K562 (cell line): ENCODE data around the gene KCNMB2. TPM values are rescaled to one million over a fixed set of nuclear protein-coding genes. Genes with fewer than 3 reads are reported as not detected.

Source experiments
- ATAC-seq: fragments of 200-7000 bp; cut with Tn5 transposase; 3 replicates; pipeline ENCODE4 v1.9.1; 2020; ENCODE audit warnings: moderate library complexity
- BruUV-seq: library from RNA; stranded (reverse); fragments of 400-500 nt; replicated peaks from 2 replicates; lab custom pipeline; 2021; lab: Mats Ljungman, UMichigan
- CTCF ChIA-PET: fragments of 300-600 bp; formaldehyde crosslinking; extraction: SDS; loops from one replicate; lab custom pipeline; 2021; ENCODE audit warnings: low intra/inter-chr PET ratio; lab: Yijun Ruan, JAX
- POLR2A ChIA-PET: fragments of 300-600, 350-650 bp; sonication (Branson Sonifier 250); formaldehyde crosslinking; extraction: SDS; loops from one replicate; lab custom pipeline; 2021; ENCODE audit warnings: antibody characterized with exemption, inconsistent platforms; lab: Yijun Ruan, JAX
- DNase-seq, 4 experiments: peaks; one replicate each; pipeline versions ENCODE4 v3.0.0 to v3.0.0-alpha.2; 2011 to 2018; ENCODE audit warnings: low spot score in 3 of 4, mixed read lengths in 3 of 4; ENCODE audit errors: extremely low read depth in 1 of 4
- FAIRE-seq: peaks from 2 replicates; lab custom pipeline; 2011; peaks lifted over from hg19 to GRCh38; lab: Jason Lieb, UNC
- H2AFZ ChIP-seq: 2 replicates; pipeline ENCODE4 v1.6.0; 2011; ENCODE audit warnings: low read depth, low read length, control low read depth, inconsistent platforms
- H3K27ac ChIP-seq: fragments of 200-600 bp; 3 replicates; pipeline ENCODE4 v1.8.0; 2011; ENCODE audit warnings: low read depth, mild to moderate bottlenecking, control low read depth, inconsistent platforms, low read length, moderate library complexity, mixed read lengths; ENCODE audit errors: extremely low read depth
- H3K27me3 ChIP-seq, 2 experiments: fragments of 300-600 bp in 1 of 2; 2 replicates in 1 of 2; 3 replicates in 1 of 2; pipeline versions ENCODE4 v1.6.0 to v1.8.0; 2011; ENCODE audit warnings: inconsistent platforms in 2 of 2, low read length in 2 of 2, mild to moderate bottlenecking in 1 of 2, mixed read lengths in 1 of 2, moderate library complexity in 1 of 2; ENCODE audit not compliant: control insufficient read depth in 2 of 2, insufficient read depth in 2 of 2
- H3K36me3 ChIP-seq: fragments of 300-600 bp; 3 replicates; pipeline ENCODE4 v1.8.0; 2011; ENCODE audit warnings: mild to moderate bottlenecking, low read length, inconsistent platforms; ENCODE audit not compliant: control insufficient read depth, insufficient read depth
- H3K4me1 ChIP-seq, 2 experiments: fragments of 200-600 bp in 1 of 2; replicated peaks in 1 of 2; 2 replicates in 1 of 2; 3 replicates in 1 of 2; pipeline versions ENCODE4 v1.5.1 to v1.8.0; 2011; ENCODE audit warnings: inconsistent platforms in 2 of 2, low read length in 2 of 2, mild to moderate bottlenecking in 1 of 2, mixed read lengths in 1 of 2, moderate library complexity in 1 of 2; ENCODE audit not compliant: control insufficient read depth in 2 of 2, insufficient read depth in 2 of 2
- H3K4me2 ChIP-seq: 2 replicates; pipeline ENCODE4 v1.6.1; 2011; ENCODE audit warnings: low read length, control low read depth, inconsistent platforms, mixed read lengths; ENCODE audit not compliant: insufficient read depth
- H3K4me3 ChIP-seq: fragments of 200-600 bp; sonication (generic), shearing (Covaris generic); 2 replicates; pipeline ENCODE4 v1.5.1; 2016; ENCODE audit warnings: control low read depth, inconsistent platforms
- H3K79me2 ChIP-seq: fragments of 200-600 bp; 3 replicates; pipeline ENCODE4 v1.8.0; 2011; ENCODE audit warnings: low read length, inconsistent platforms; ENCODE audit not compliant: control insufficient read depth, insufficient read depth
- H3K9ac ChIP-seq, 2 experiments: 2 replicates each; pipeline versions ENCODE4 v1.6.0 to v1.6.1; 2011; ENCODE audit warnings: low read depth in 2 of 2, low read length in 2 of 2, control low read depth in 1 of 2, inconsistent platforms in 1 of 2, mild to moderate bottlenecking in 1 of 2, mixed read lengths in 1 of 2; ENCODE audit not compliant: insufficient read depth in 1 of 2
- H3K9me1 ChIP-seq: one replicate; pipeline ENCODE4 v1.6.0; 2011; ENCODE audit warnings: inconsistent platforms, mild to moderate bottlenecking, low read length, moderate library complexity; ENCODE audit not compliant: control insufficient read depth, insufficient read depth
- H3K9me3 ChIP-seq: replicated peaks from 2 replicates; pipeline ENCODE4 v1.5.1; 2011; ENCODE audit warnings: low read depth, low read length, inconsistent platforms; ENCODE audit not compliant: control insufficient read depth, insufficient read depth
- H4K20me1 ChIP-seq: replicated peaks from 2 replicates; pipeline ENCODE4 v1.6.1; 2011; ENCODE audit warnings: low read length, inconsistent platforms, mixed read lengths; ENCODE audit not compliant: control insufficient read depth, insufficient read depth
- FOSL1 ChIP-seq: fragments of 200-800 bp; sonication (Bioruptor generic); conservative IDR thresholded peaks from 2 replicates; pipeline ENCODE4 v1.6.1; 2016; ENCODE audit warnings: missing genetic modification characterization, missing compliant biosample characterization
- MAZ ChIP-seq, 2 experiments: fragments of 450-650 bp in 1 of 2; sonication (generic) in 1 of 2; formaldehyde crosslinking; IDR thresholded peaks in 1 of 2; conservative IDR thresholded peaks in 1 of 2; 2 replicates each; pipeline versions ENCODE4 v1.4.0 to v1.5.0; 2020; ENCODE audit warnings: mild to moderate bottlenecking in 1 of 2, missing genetic modification reagents in 1 of 2
- MECOM ChIP-seq: fragments of 250-450 bp; sonication (Bioruptor Pico); IDR thresholded peaks from 2 replicates; pipeline ENCODE4 v1.8.0; 2022; ENCODE audit warnings: inconsistent platforms
- MTF1 ChIP-seq: fragments of 250-450 bp; sonication (Bioruptor Pico); IDR thresholded peaks from 2 replicates; pipeline ENCODE4 v1.9.0; 2021; ENCODE audit warnings: moderate library complexity, mild to moderate bottlenecking, inconsistent platforms, borderline replicate concordance
- PCBP1 ChIP-seq: fragments of 200-400 bp; formaldehyde crosslinking; IDR thresholded peaks from 2 replicates; pipeline ENCODE4 v1.6.1; 2018; ENCODE audit warnings: mild to moderate bottlenecking, low read depth, low read length; ENCODE audit not compliant: poor library complexity, severe bottlenecking
- POLR3G ChIP-seq: IDR thresholded peaks from 2 replicates; pipeline ENCODE4 v1.6.1; 2011; ENCODE audit not compliant: insufficient read length, insufficient replicate concordance; ENCODE audit errors: extremely low read depth
- RHOXF2B ChIP-seq: fragments of 250-450 bp; sonication (Bioruptor Pico); conservative IDR thresholded peaks from 2 replicates; pipeline ENCODE4 v1.5.1; 2021
- TCF7L2 ChIP-seq: fragments of 150-350 bp; IDR thresholded peaks from 2 replicates; pipeline ENCODE4 v1.6.1; 2016; ENCODE audit warnings: low read depth, mild to moderate bottlenecking, low read length, moderate library complexity
- ZNF174 ChIP-seq: fragments of 250-450 bp; sonication (Bioruptor Pico); IDR thresholded peaks from 2 replicates; pipeline ENCODE4 v1.4.0; 2020; ENCODE audit warnings: mild to moderate bottlenecking
- ZNF212 ChIP-seq: fragments of 450-650 bp; formaldehyde crosslinking; IDR thresholded peaks from 2 replicates; pipeline ENCODE4 v1.4.0; 2020; ENCODE audit warnings: mild to moderate bottlenecking
- ZNF24 ChIP-seq: fragments of 450-650 bp; IDR thresholded peaks from 2 replicates; pipeline ENCODE4 v1.6.1; 2016
- WGBS: fragments of 100-300 bp; shearing (Covaris generic); methylation state at CpG from one replicate; pipeline ENCODE4 v1.1.6; 2016; ENCODE audit warnings: low coverage, mixed read lengths; ENCODE audit not compliant: insufficient coverage; ENCODE audit errors: missing lambda C conversion rate; 5-methylcytosine and 5-hydroxymethylcytosine counted together
- in situ Hi-C: fragments of 300-500 bp; cut with MboI; formaldehyde crosslinking; loops from 4 replicates; pipeline ENCODE4 v1.15.0; 2018; ENCODE audit warnings: inconsistent platforms, mixed read lengths
- intact Hi-C: fragments of 100-400 bp; cut with micrococcal nuclease; formaldehyde crosslinking; loops from 2 replicates; pipeline ENCODE4 v1.14.2; 2022
- polyA plus RNA-seq, 8 experiments: library from polyadenylated mRNA; depleted of rRNA in 4 of 8; stranded (reverse) in 5 of 8; unstranded in 3 of 8; fragments of >200 nt; fragmentation: Nextera tagmentation in 2 of 8; fragmentation: Illumina TruSeq in 1 of 8; extraction: Ambion mirVana in 2 of 8; extraction: Trizol in 1 of 8; gene quantifications; 2 replicates each; pipeline versions ENCODE4 v1.2.1 to v1.2.3, GENCODE V29; 2011 to 2014; ENCODE audit warnings: inconsistent platforms in 1 of 8, missing spikeins in 1 of 8
- total RNA-seq, 7 experiments: library from RNA; depleted of rRNA in 6 of 7; stranded (reverse); fragments of >200 nt in 6 of 7; fragmentation: Illumina TruSeq in 2 of 7; extraction: Trizol in 2 of 7; gene quantifications; 2 replicates each; pipeline versions ENCODE4 v1.2.1 to v1.2.3, GENCODE V29; 2011 to 2021; ENCODE audit warnings: low replicate concordance in 1 of 7
- TF ChIP-seq, protein P1 (sequence below): fragments of 250-450 bp; sonication (Bioruptor Pico); IDR thresholded peaks from 2 replicates; pipeline ENCODE4 v1.8.0; 2021; ENCODE audit warnings: borderline replicate concordance, mild to moderate bottlenecking, moderate library complexity; ENCODE audit not compliant: poor library complexity, severe bottlenecking

The KCNMB2 gene
- total and polyA plus RNA-seq, 9 of the 15 experiments (the other 6 are each of a cell fraction or from before 2014, with no cell fraction given) = 0.04 to 0.15 TPM; not detected in 7

DNA sequence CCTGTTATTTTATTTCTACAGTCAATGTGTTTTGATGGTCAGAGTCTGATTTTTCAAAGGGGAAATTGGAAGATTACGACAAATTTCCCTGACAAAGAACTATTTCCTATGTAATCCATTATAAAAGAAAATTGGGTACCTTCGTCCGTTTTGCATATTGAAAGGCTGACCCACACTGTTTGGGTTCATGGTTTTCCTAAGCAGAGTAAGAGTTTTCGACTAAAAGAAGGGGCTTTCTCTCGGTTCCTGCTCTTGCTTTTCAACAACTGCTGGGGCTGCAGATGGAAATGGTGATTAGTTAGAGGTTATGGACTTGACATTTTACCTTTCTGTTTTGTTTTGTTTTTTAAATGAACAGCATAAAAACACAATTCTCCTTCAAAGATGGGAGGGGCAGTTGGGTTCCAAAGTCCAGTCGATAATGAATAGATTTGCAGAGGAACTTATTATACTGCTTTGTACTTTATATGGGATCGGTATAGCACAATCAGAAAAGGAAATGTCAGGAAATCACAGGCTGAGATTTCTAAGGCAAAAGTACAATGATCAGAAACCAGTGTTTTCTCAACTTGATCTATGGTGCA lies 978 bp downstream of the KCNMB2 start:
- WGBS = 0% methylated on average over 7 of the region's 7 CpGs
- TF ChIP-seq PCBP1 (no peak), MECOM (no peak), RHOXF2B (CRISPR knock-in tag) (no peak), ZNF24 (no peak), MAZ (CRISPR knock-in tag; conservative IDR thresholded peaks at IDR 0.05 in 1 of 2, IDR thresholded peaks at IDR 0.05 in 1 of 2) (no peak), ZNF174 (no peak), FOSL1 (tag) (no peak), MTF1 (CRISPR knock-in tag) (no peak), TCF7L2 (no peak), POLR3G (no peak), ZNF212 (CRISPR knock-in tag) (no peak)
- TF ChIP-seq, protein P1, sequence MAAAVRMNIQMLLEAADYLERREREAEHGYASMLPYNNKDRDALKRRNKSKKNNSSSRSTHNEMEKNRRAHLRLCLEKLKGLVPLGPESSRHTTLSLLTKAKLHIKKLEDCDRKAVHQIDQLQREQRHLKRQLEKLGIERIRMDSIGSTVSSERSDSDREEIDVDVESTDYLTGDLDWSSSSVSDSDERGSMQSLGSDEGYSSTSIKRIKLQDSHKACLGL (CRISPR knock-in tag) = no peak
- TF ChIP-seq, all 486 proteins: peak for 0
- Histone ChIP-seq H3K9ac (no peak overlapping the region), H3K4me3 (no peak overlapping the region), H4K20me1 (no peaks in the 10 kb centered on the region), H3K79me2 (no peaks in the 10 kb centered on the region), H3K36me3 (no peaks in the 10 kb centered on the region), H3K4me1 (no peaks in the 10 kb centered on the region), H3K27me3 (no peaks in the 10 kb centered on the region), H3K9me1 (no peaks in the 10 kb centered on the region), H3K4me2 (no peak overlapping the region), H3K27ac (no peak overlapping the region), H3K9me3 (no peaks in the 10 kb centered on the region), H2AFZ (no peak overlapping the region)
- in situ Hi-C loops (no loop called here), intact Hi-C loops (no loop called here)
- CTCF ChIA-PET = no interaction called here
- FAIRE-seq (no peak), DNase-seq (no peak), ATAC-seq (no peak)
- POLR2A ChIA-PET = no interaction called here
- BruUV-seq = no TSS peak
